Prostate gland (tissue), 2 donors: Measurements from ENCODE around the gene NBEA. TPM values are rescaled to one million over a fixed set of nuclear protein-coding genes. Genes with fewer than 3 reads are reported as not detected.
"Not testable (repeated sequence)": the region's sequence is repeated elsewhere in the genome, so short reads cannot be mapped to it uniquely, and the experiment has no call there.

Source experiments
- DNase-seq: peaks from one replicate; pipeline ENCODE4 v3.0.0-alpha.2; 2019; ENCODE audit warnings: low spot score
- H3K27ac ChIP-seq, 2 donors: fragments of 200-600 bp; sonication (generic); 2 replicates each; pipeline ENCODE4 v1.5.1; 2017 to 2019
- H3K27me3 ChIP-seq: fragments of 200-600 bp; sonication (generic); replicated peaks from 2 replicates; pipeline ENCODE4 v1.5.1; 2019; ENCODE audit not compliant: insufficient read depth
- H3K36me3 ChIP-seq, 2 donors: fragments of 200-600 bp; sonication (generic); 1 replicate in 1 of 2; 2 replicates in 1 of 2; pipeline versions ENCODE4 v1.5.1 to v1.8.1; 2017 to 2019
- H3K4me1 ChIP-seq: fragments of 200-600 bp; sonication (generic); replicated peaks from 2 replicates; pipeline ENCODE4 v1.5.1; 2019
- H3K4me3 ChIP-seq, 2 donors: fragments of 200-600 bp; sonication (generic); 2 replicates each; pipeline ENCODE4 v1.5.1; 2017 to 2019
- H3K9me3 ChIP-seq: fragments of 200-600 bp; sonication (generic); 2 replicates; pipeline ENCODE4 v1.5.1; 2017
- POLR2A ChIP-seq: fragments of 450-650 bp; IDR thresholded peaks from one replicate; pipeline ENCODE4 v1.6.1; 2016; ENCODE audit warnings: antibody characterized with exemption, mild to moderate bottlenecking
- POLR2AphosphoS5 ChIP-seq: sonication (generic); formaldehyde crosslinking; IDR thresholded peaks from one replicate; pipeline ENCODE4 v1.6.1; 2017; ENCODE audit warnings: antibody characterized with exemption
- WGBS: methylation state at CpG from one replicate; pipeline ENCODE4 v1.1.5; 2018; 5-methylcytosine and 5-hydroxymethylcytosine counted together
- intact Hi-C: fragments of 100-400 bp; cut with DNase I; formaldehyde crosslinking; loops from one replicate; pipeline ENCODE4 v1.14.2; 2022
- total RNA-seq, 2 donors: library from RNA; depleted of rRNA; stranded (reverse); fragments of >200 nt; gene quantifications; one replicate each; pipeline ENCODE4 v1.1.0, GENCODE V29; 2016
- TF ChIP-seq, protein P1 (sequence below), 4 experiments: fragments of 200-600 bp in 2 of 4; fragments of 450-650 bp in 2 of 4; sonication (generic) in 2 of 4; IDR thresholded peaks; 1 replicate in 3 of 4; 2 replicates in 1 of 4; pipeline ENCODE4 v1.5.1; 2016 to 2019; ENCODE audit warnings: antibody characterized with exemption in 4 of 4, mild to moderate bottlenecking in 2 of 4, moderate library complexity in 2 of 4

The NBEA gene
- total RNA-seq, 2 donors from 2014 or later: 13.6 to 16.9 TPM

GRCh38 chr13:35672611-35673010, 730.5 kb downstream of the NBEA start:
- H3K27ac ChIP-seq: no peak overlapping the region
- H3K4me1 ChIP-seq: no peaks in the 10 kb centered on the region
- 59% methylated on average over 6 of the region's 6 CpGs for WGBS
- no peak for DNase-seq
- TF ChIP-seq, protein P1, sequence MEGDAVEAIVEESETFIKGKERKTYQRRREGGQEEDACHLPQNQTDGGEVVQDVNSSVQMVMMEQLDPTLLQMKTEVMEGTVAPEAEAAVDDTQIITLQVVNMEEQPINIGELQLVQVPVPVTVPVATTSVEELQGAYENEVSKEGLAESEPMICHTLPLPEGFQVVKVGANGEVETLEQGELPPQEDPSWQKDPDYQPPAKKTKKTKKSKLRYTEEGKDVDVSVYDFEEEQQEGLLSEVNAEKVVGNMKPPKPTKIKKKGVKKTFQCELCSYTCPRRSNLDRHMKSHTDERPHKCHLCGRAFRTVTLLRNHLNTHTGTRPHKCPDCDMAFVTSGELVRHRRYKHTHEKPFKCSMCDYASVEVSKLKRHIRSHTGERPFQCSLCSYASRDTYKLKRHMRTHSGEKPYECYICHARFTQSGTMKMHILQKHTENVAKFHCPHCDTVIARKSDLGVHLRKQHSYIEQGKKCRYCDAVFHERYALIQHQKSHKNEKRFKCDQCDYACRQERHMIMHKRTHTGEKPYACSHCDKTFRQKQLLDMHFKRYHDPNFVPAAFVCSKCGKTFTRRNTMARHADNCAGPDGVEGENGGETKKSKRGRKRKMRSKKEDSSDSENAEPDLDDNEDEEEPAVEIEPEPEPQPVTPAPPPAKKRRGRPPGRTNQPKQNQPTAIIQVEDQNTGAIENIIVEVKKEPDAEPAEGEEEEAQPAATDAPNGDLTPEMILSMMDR (IDR thresholded peaks at IDR 0.05): no peak
- TF ChIP-seq POLR2AphosphoS5: no peak
- TF ChIP-seq POLR2A: no peak
- H3K27me3 ChIP-seq: no peaks in the 10 kb centered on the region
- no peak overlapping the region for H3K4me3 ChIP-seq
- no peaks in the 10 kb centered on the region for H3K9me3 ChIP-seq
- H3K36me3 ChIP-seq: no peaks in the 10 kb centered on the region
- intact Hi-C loops: no loop called here

DNA sequence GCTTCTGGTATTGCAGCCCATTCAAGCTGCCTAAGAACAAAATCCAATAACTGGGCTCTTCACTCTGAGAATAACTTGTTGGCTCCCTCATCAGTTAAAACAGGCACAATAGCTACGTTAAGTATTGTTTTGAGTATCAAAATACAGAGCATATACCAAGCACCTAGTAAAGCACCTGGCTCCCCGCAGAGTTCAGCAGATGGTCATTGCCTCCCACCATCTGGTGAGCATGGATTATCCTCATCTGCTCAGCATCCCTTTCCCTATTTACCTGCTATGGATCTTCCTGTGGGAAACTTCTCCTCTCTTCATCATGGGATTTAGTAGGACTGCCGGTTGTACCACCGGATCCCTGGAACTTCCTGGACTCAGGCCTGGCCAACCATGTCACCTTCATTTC, 733.6 kb downstream of the NBEA start:
- WGBS: 97% methylated on average over 4 of the region's 4 CpGs

GRCh38 chr13:35677863-35678262, 735.8 kb downstream of the NBEA start:
- H3K27ac ChIP-seq, DNase-seq, H3K36me3 ChIP-seq, H3K27me3 ChIP-seq, H3K4me1 ChIP-seq, H3K9me3 ChIP-seq, intact Hi-C loops, H3K4me3 ChIP-seq: not testable (repeated sequence)
- WGBS: 90% methylated on average over 6 of the region's 6 CpGs

More for the DNA sequence above, 733.6 kb downstream of the NBEA start:
- Histone ChIP-seq H3K4me1 (no peaks in the 10 kb centered on the region), H3K27me3 (no peaks in the 10 kb centered on the region), H3K9me3 (no peaks in the 10 kb centered on the region), H3K36me3 (no peaks in the 10 kb centered on the region), H3K4me3 (no peak overlapping the region), H3K27ac (no peak overlapping the region)
- TF ChIP-seq POLR2A: no peak
- TF ChIP-seq, protein P1 (IDR thresholded peaks at IDR 0.05): no peak
- no peak for TF ChIP-seq POLR2AphosphoS5
- DNase-seq: no peak
- intact Hi-C loops: no loop called here

- TF ChIP-seq, protein P1 (IDR thresholded peaks at IDR 0.05): no peak
- no peak for TF ChIP-seq POLR2A
- 96% methylated on average over 6 of the region's 6 CpGs for WGBS
- H3K4me1 ChIP-seq: no peaks in the 10 kb centered on the region
- no peak for DNase-seq
- intact Hi-C loops: no loop called here
- no peaks in the 10 kb centered on the region for H3K36me3 ChIP-seq
- no peaks in the 10 kb centered on the region for H3K9me3 ChIP-seq
- H3K4me3 ChIP-seq: no peak overlapping the region
- H3K27me3 ChIP-seq: no peaks in the 10 kb centered on the region
- H3K27ac ChIP-seq: no peak overlapping the region
These were observed 739.6 kb downstream of the NBEA start for GRCh38 chr13:35681685-35682084.

DNA sequence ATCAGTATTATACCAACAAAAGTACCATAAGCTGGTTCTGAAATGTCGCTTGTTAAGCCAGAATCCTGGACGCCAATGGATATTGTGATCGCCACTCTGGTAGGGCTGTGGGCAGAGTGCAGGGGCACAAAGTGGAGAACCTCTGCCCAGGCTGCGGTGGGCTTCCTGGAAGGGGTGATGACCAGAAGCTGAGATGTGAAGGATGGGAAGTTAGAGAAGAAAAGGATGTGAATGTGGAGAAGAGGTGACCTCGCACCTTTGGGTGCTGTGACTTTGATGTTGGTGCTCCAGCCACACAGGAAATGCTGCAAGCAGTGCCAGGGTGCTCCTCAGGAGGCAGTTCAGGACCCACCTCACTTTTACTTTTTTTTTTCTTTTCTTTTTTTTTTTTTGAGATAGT, 742.4 kb downstream of the NBEA start:
- intact Hi-C loops: no loop called here
- Histone ChIP-seq H3K27me3 (no peaks in the 10 kb centered on the region), H3K4me1 (no peaks in the 10 kb centered on the region), H3K9me3 (no peaks in the 10 kb centered on the region), H3K36me3 (no peaks in the 10 kb centered on the region), H3K4me3 (no peak overlapping the region), H3K27ac (no peak overlapping the region)
- no peak for DNase-seq
- TF ChIP-seq, protein P1 (IDR thresholded peaks at IDR 0.05): no peak
- TF ChIP-seq POLR2A: no peak
- no peak for TF ChIP-seq POLR2AphosphoS5
- 94% methylated on average over 5 of the region's 5 CpGs for WGBS

GRCh38 chr13:35687336-35687735, 745.3 kb downstream of the NBEA start:
- Histone ChIP-seq H3K4me1 (no peaks in the 10 kb centered on the region), H3K36me3 (no peaks in the 10 kb centered on the region), H3K27me3 (no peaks in the 10 kb centered on the region), H3K4me3 (no peak overlapping the region), H3K27ac (no peak overlapping the region), H3K9me3 (no peaks in the 10 kb centered on the region)
- intact Hi-C loops: no loop called here
- no peak for DNase-seq
- TF ChIP-seq, protein P1 (IDR thresholded peaks at IDR 0.05): no peak
- TF ChIP-seq POLR2AphosphoS5 (no peak), POLR2A (no peak)
- WGBS: 54% methylated on average over 4 of the region's 4 CpGs
